ENCODE measurements around the gene HIVEP3.

The HIVEP3 gene

GRCh38 chr1:41480204-41481108, 438.3 kb downstream of the HIVEP3 start:
- Histone ChIP-seq H3K27me3 (ENCODE audit: insufficient read depth, low read length) (peaks cover 7% of the 10 kb centered on the region), H3K9me3 (ENCODE audit: low read length) (no peaks in the 10 kb centered on the region), H3K4me2 (ENCODE audit: low read length) (no peak overlapping the region), H2AFZ (ENCODE audit: low read length) (no peak overlapping the region), H3F3A (ENCODE audit: insufficient read depth, low read length) (no peaks in the 10 kb centered on the region), H3K27ac (ENCODE audit: low read depth, low read length, poor library complexity, severe bottlenecking) (no peak overlapping the region), H3K36me3 (ENCODE audit: insufficient read depth, low read length) (no peaks in the 10 kb centered on the region), H3K4me1 (ENCODE audit: insufficient read depth, low read length, severe bottlenecking) (no peaks in the 10 kb centered on the region), H3K9me2 (ENCODE audit: low read depth, low read length) (no peaks in the 10 kb centered on the region), H3K9ac (ENCODE audit: low read length) (no peak overlapping the region), H4K20me1 (ENCODE audit: insufficient read depth, low read length) (no peaks in the 10 kb centered on the region), H3K79me2 (ENCODE audit: insufficient read depth, low read length) (no peaks in the 10 kb centered on the region), H3K4me3 (ENCODE audit: low read depth, low read length, poor library complexity, severe bottlenecking) (no peak overlapping the region)
- TF ChIP-seq EZH2 (IDR thresholded peaks at IDR 0.05; ENCODE audit: borderline replicate concordance, low read length), result no peak
- no peak for TF ChIP-seq CTCF (IDR thresholded peaks at IDR 0.05; ENCODE audit: low read length)

- peaks cover 7% of the 10 kb centered on the region for H3K27me3 ChIP-seq (ENCODE audit: insufficient read depth, low read length)
- no peak overlapping the region for H3K27ac ChIP-seq (ENCODE audit: low read depth, low read length, poor library complexity, severe bottlenecking)
- no peaks in the 10 kb centered on the region for H4K20me1 ChIP-seq (ENCODE audit: insufficient read depth, low read length)
- no peaks in the 10 kb centered on the region for H3F3A ChIP-seq (ENCODE audit: insufficient read depth, low read length)
- H3K36me3 ChIP-seq (ENCODE audit: insufficient read depth, low read length), result no peaks in the 10 kb centered on the region
- no peak overlapping the region for H2AFZ ChIP-seq (ENCODE audit: low read length)
- TF ChIP-seq EZH2 (IDR thresholded peaks at IDR 0.05; ENCODE audit: borderline replicate concordance, low read length) (no peak), CTCF (IDR thresholded peaks at IDR 0.05; ENCODE audit: low read length) (no peak)
- no peaks in the 10 kb centered on the region for H3K9me3 ChIP-seq (ENCODE audit: low read length)
- no peaks in the 10 kb centered on the region for H3K4me1 ChIP-seq (ENCODE audit: insufficient read depth, low read length, severe bottlenecking)
- no peak overlapping the region for H3K4me3 ChIP-seq (ENCODE audit: low read depth, low read length, poor library complexity, severe bottlenecking)
- H3K4me2 ChIP-seq (ENCODE audit: low read length), result no peak overlapping the region
- H3K9ac ChIP-seq (ENCODE audit: low read length), result no peak overlapping the region
- H3K9me2 ChIP-seq (ENCODE audit: low read depth, low read length), result no peaks in the 10 kb centered on the region
- H3K79me2 ChIP-seq (ENCODE audit: insufficient read depth, low read length), result no peaks in the 10 kb centered on the region
These were observed 438.9 kb downstream of the HIVEP3 start for GRCh38 chr1:41479808-41480160.

- H3F3A ChIP-seq (ENCODE audit: insufficient read depth, low read length), result no peaks in the 10 kb centered on the region
- H3K9me3 ChIP-seq (ENCODE audit: low read length), result no peaks in the 10 kb centered on the region
- peaks cover 7% of the 10 kb centered on the region for H3K27me3 ChIP-seq (ENCODE audit: insufficient read depth, low read length)
- H3K79me2 ChIP-seq (ENCODE audit: insufficient read depth, low read length), result no peaks in the 10 kb centered on the region
- H3K36me3 ChIP-seq (ENCODE audit: insufficient read depth, low read length), result no peaks in the 10 kb centered on the region
- no peaks in the 10 kb centered on the region for H3K9me2 ChIP-seq (ENCODE audit: low read depth, low read length)
- H3K4me2 ChIP-seq (ENCODE audit: low read length), result no peak overlapping the region
- no peak overlapping the region for H3K27ac ChIP-seq (ENCODE audit: low read depth, low read length, poor library complexity, severe bottlenecking)
- TF ChIP-seq EZH2 (IDR thresholded peaks at IDR 0.05; ENCODE audit: borderline replicate concordance, low read length), result no peak
- no peak for TF ChIP-seq CTCF (IDR thresholded peaks at IDR 0.05; ENCODE audit: low read length)
- no peak overlapping the region for H3K9ac ChIP-seq (ENCODE audit: low read length)
- no peak overlapping the region for H3K4me3 ChIP-seq (ENCODE audit: low read depth, low read length, poor library complexity, severe bottlenecking)
- no peaks in the 10 kb centered on the region for H3K4me1 ChIP-seq (ENCODE audit: insufficient read depth, low read length, severe bottlenecking)
- H2AFZ ChIP-seq (ENCODE audit: low read length), result no peak overlapping the region
- H4K20me1 ChIP-seq (ENCODE audit: insufficient read depth, low read length), result no peaks in the 10 kb centered on the region
These were observed 439.5 kb downstream of the HIVEP3 start for GRCh38 chr1:41479000-41479807.

All from OCI-LY1 (cell line).